HG02885 (cell line): ENCODE results near the gene SLC25A51.
A peak's percentile ranks its signal among the peaks of the same experiment; 100 is the strongest.
"Not testable (repeated sequence)": the region's sequence is repeated elsewhere in the genome, so short reads cannot be mapped to it uniquely, and the experiment has no call there.

ENCODE experiments used
- ATAC-seq: cut with Tn5 transposase; IDR thresholded peaks from one replicate; pipeline ENCODE4 v1.9.1; 2021; ENCODE audit warnings: mild to moderate bottlenecking; ENCODE audit not compliant: unreplicated experiment, poor library complexity

SLC25A51 gene

GRCh38 chr9:37921546-37922300, 17.8 kb upstream of the SLC25A51 start:
- ATAC-seq = no peak

GRCh38 chr9:37921168-37921510, 17.2 kb upstream of the SLC25A51 start:
- ATAC-seq = no peak

- ATAC-seq = peak; percentile 85
Observed at GRCh38 chr9:37920471-37921167, 16.7 kb upstream of the SLC25A51 start.

GRCh38 chr9:37919956-37920335, 16.0 kb upstream of the SLC25A51 start:
- ATAC-seq = no peak

- no peak for ATAC-seq
Observed at GRCh38 chr9:37919246-37919955, 15.5 kb upstream of the SLC25A51 start.

GRCh38 chr9:37918665-37919170, 14.8 kb upstream of the SLC25A51 start:
- ATAC-seq = no peak

GRCh38 chr9:37917801-37918664, 14.1 kb upstream of the SLC25A51 start:
- no peak for ATAC-seq

GRCh38 chr9:37917313-37917731, 13.4 kb upstream of the SLC25A51 start:
- no peak for ATAC-seq

GRCh38 chr9:37916471-37917312, 12.8 kb upstream of the SLC25A51 start:
- ATAC-seq = no peak

- ATAC-seq = no peak
Observed at GRCh38 chr9:37915911-37916470, 12.1 kb upstream of the SLC25A51 start.

GRCh38 chr9:37914701-37915358, 10.9 kb upstream of the SLC25A51 start:
- no peak for ATAC-seq

- no peak for ATAC-seq
Observed at GRCh38 chr9:37914154-37914551, 10.2 kb upstream of the SLC25A51 start.

GRCh38 chr9:37913480-37914153, 9.7 kb upstream of the SLC25A51 start:
- peak; percentile 78 for ATAC-seq

- ATAC-seq = no peak
Observed at GRCh38 chr9:37911271-37911681, 7.3 kb upstream of the SLC25A51 start.

- no peak for ATAC-seq
Observed at GRCh38 chr9:37910271-37910670, 6.3 kb upstream of the SLC25A51 start.

- ATAC-seq = not testable (repeated sequence)
Observed at GRCh38 chr9:37909836-37910235, 5.9 kb upstream of the SLC25A51 start.

- no peak for ATAC-seq
Observed at GRCh38 chr9:37909326-37909725, 5.4 kb upstream of the SLC25A51 start.

GRCh38 chr9:37908698-37909186, 4.8 kb upstream of the SLC25A51 start:
- ATAC-seq = no peak
